ENCODE results near the gene HOXC12.

DNA sequence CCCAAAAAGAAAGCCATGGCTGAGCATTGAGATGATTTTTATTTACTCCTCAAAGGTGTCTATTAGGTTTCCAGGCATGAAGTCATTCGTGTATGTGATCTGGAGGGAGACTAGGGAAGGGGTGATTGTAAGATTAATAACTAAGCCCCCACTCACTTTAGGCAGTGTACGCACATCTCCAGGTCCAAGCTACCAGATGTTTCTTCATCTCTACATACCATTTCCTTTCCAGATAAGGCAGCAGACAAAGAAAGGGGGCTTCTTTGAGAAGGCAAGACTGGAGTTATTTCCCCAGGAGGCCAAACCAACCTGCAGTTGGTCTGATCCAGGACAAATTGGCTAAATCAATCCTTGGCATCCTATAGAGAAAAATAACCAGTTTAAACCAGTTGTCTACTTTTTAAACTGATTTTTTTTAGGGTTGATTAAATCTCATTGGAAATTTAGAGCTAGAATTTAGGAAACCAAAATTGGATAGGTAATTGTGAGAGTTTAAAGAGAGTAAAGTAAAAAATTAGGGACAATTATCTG is 12.2 kb upstream of the HOXC12 start:
- TF ChIP-seq EP300 (IDR thresholded peaks at IDR 0.05) (no peak), POLR2A (IDR thresholded peaks at IDR 0.05) (no peak)
- TF ChIP-seq, protein P1, sequence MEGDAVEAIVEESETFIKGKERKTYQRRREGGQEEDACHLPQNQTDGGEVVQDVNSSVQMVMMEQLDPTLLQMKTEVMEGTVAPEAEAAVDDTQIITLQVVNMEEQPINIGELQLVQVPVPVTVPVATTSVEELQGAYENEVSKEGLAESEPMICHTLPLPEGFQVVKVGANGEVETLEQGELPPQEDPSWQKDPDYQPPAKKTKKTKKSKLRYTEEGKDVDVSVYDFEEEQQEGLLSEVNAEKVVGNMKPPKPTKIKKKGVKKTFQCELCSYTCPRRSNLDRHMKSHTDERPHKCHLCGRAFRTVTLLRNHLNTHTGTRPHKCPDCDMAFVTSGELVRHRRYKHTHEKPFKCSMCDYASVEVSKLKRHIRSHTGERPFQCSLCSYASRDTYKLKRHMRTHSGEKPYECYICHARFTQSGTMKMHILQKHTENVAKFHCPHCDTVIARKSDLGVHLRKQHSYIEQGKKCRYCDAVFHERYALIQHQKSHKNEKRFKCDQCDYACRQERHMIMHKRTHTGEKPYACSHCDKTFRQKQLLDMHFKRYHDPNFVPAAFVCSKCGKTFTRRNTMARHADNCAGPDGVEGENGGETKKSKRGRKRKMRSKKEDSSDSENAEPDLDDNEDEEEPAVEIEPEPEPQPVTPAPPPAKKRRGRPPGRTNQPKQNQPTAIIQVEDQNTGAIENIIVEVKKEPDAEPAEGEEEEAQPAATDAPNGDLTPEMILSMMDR (IDR thresholded peaks at IDR 0.05), result no peak

Data from suprapubic skin (tissue), 3 donors.